ENCODE data around the gene TNFAIP6. TPM values are rescaled to one million over a fixed set of nuclear protein-coding genes. Genes with fewer than 3 reads are reported as not detected.
"Not testable (repeated sequence)": the region's sequence is repeated elsewhere in the genome, so short reads cannot be mapped to it uniquely, and the experiment has no call there.

TNFAIP6 gene
- total and polyA plus RNA-seq, 2 donors from 2014 or later, result 0.28 to 2.5 TPM

GRCh38 chr2:151417650-151418049 lies 60.3 kb downstream of the TNFAIP6 start:
- Histone ChIP-seq H3K4me3 (ENCODE audit: low read length in 3 of 3) (no peak overlapping the region), H3K27me3 (ENCODE audit: control insufficient read depth, insufficient read depth, low read length) (no peaks in the 10 kb centered on the region), H3K4me1 (ENCODE audit: control insufficient read depth in 2 of 3, insufficient read depth in 2 of 3, low read depth in 1 of 3, low read length in 3 of 3) (no peaks in the 10 kb centered on the region), H3K9me3 (ENCODE audit: control insufficient read depth in 2 of 3, insufficient read depth in 1 of 3, low read length in 3 of 3) (no peaks in the 10 kb centered on the region), H3K27ac (ENCODE audit: low read depth in 2 of 2, low read length in 2 of 2) (no peak overlapping the region), H3K9ac (ENCODE audit: low read length in 3 of 3) (no peak overlapping the region), H3K36me3 (ENCODE audit: control insufficient read depth in 2 of 3, insufficient read depth in 3 of 3, low read length in 3 of 3) (peaks cover 14 to 40% (median 18%) of the 10 kb centered on the region in 3 donors)
- DNase-seq (no peak), FAIRE-seq (no peak)
- intact Hi-C loops (cut with DNase I), result no loop called here
- TF ChIP-seq CTCF (IDR thresholded peaks at IDR 0.05; ENCODE audit: borderline replicate concordance, extremely low read depth, insufficient read depth), result no peak

GRCh38 chr2:151421681-151422080 lies 64.3 kb downstream of the TNFAIP6 start:
- DNase-seq; H3K9ac ChIP-seq (ENCODE audit: low read length in 3 of 3); FAIRE-seq; intact Hi-C loops (cut with DNase I); H3K4me3 ChIP-seq (ENCODE audit: low read length in 3 of 3); H3K9me3 ChIP-seq (ENCODE audit: control insufficient read depth in 2 of 3, insufficient read depth in 1 of 3, low read length in 3 of 3); H3K27ac ChIP-seq (ENCODE audit: low read depth in 2 of 2, low read length in 2 of 2); H3K27me3 ChIP-seq (ENCODE audit: control insufficient read depth, insufficient read depth, low read length); H3K4me1 ChIP-seq (ENCODE audit: control insufficient read depth in 2 of 3, insufficient read depth in 2 of 3, low read depth in 1 of 3, low read length in 3 of 3): not testable (repeated sequence)
- peaks cover 12 to 45% (median 18%) of the 10 kb centered on the region in 3 donors for H3K36me3 ChIP-seq (ENCODE audit: control insufficient read depth in 2 of 3, insufficient read depth in 3 of 3, low read length in 3 of 3)

GRCh38 chr2:151422917-151423439 lies 65.6 kb downstream of the TNFAIP6 start:
- Histone ChIP-seq H3K9ac (ENCODE audit: low read length in 3 of 3) (no peak overlapping the region), H3K9me3 (ENCODE audit: control insufficient read depth in 2 of 3, insufficient read depth in 1 of 3, low read length in 3 of 3) (no peaks in the 10 kb centered on the region), H3K27me3 (ENCODE audit: control insufficient read depth, insufficient read depth, low read length) (no peaks in the 10 kb centered on the region), H3K4me3 (ENCODE audit: low read length in 3 of 3) (no peak overlapping the region), H3K27ac (ENCODE audit: low read depth in 2 of 2, low read length in 2 of 2) (no peak overlapping the region), H3K36me3 (ENCODE audit: control insufficient read depth in 2 of 3, insufficient read depth in 3 of 3, low read length in 3 of 3) (peaks cover 12 to 34% (median 15%) of the 10 kb centered on the region in 3 donors), H3K4me1 (ENCODE audit: control insufficient read depth in 2 of 3, insufficient read depth in 2 of 3, low read depth in 1 of 3, low read length in 3 of 3) (no peaks in the 10 kb centered on the region)
- no peak for TF ChIP-seq CTCF (IDR thresholded peaks at IDR 0.05; ENCODE audit: borderline replicate concordance, extremely low read depth, insufficient read depth)
- DNase-seq, result no peak
- intact Hi-C loops (cut with DNase I), result no loop called here
- no peak for FAIRE-seq

GRCh38 chr2:151423760-151424159 lies 66.4 kb downstream of the TNFAIP6 start:
- intact Hi-C loops (cut with DNase I), result no loop called here
- no peak for FAIRE-seq
- no peak for DNase-seq
- Histone ChIP-seq H3K4me3 (ENCODE audit: low read length in 3 of 3) (no peak overlapping the region), H3K4me1 (ENCODE audit: control insufficient read depth in 2 of 3, insufficient read depth in 2 of 3, low read depth in 1 of 3, low read length in 3 of 3) (no peaks in the 10 kb centered on the region), H3K27me3 (ENCODE audit: control insufficient read depth, insufficient read depth, low read length) (no peaks in the 10 kb centered on the region), H3K27ac (ENCODE audit: low read depth in 2 of 2, low read length in 2 of 2) (no peak overlapping the region), H3K9ac (ENCODE audit: low read length in 3 of 3) (no peak overlapping the region), H3K9me3 (ENCODE audit: control insufficient read depth in 2 of 3, insufficient read depth in 1 of 3, low read length in 3 of 3) (no peaks in the 10 kb centered on the region), H3K36me3 (ENCODE audit: control insufficient read depth in 2 of 3, insufficient read depth in 3 of 3, low read length in 3 of 3) (peaks cover 12 to 34% (median 13%) of the 10 kb centered on the region in 3 donors)
- no peak for TF ChIP-seq CTCF (IDR thresholded peaks at IDR 0.05; ENCODE audit: borderline replicate concordance, extremely low read depth, insufficient read depth)

Small RNA genes within 50 kb of the gene (microRNA-seq; reads per million reads assigned to microRNA genes)
- not detected for gene MIR4773-1
- not detected for gene MIR4773-2

Other genes with a start within 250 kb of the TNFAIP6 start
- gene RBM43, start 95.7 kb upstream of the TNFAIP6 start, total RNA-seq, result 13.6 TPM
- 6.0 TPM for gene RBM43, start 95.7 kb upstream of the TNFAIP6 start, polyA plus RNA-seq (ENCODE audit: insufficient read depth, low read depth, low replicate concordance)
- 22.0 TPM for gene NMI, start 67.9 kb upstream of the TNFAIP6 start, total RNA-seq
- gene NMI, start 67.9 kb upstream of the TNFAIP6 start, polyA plus RNA-seq (ENCODE audit: insufficient read depth, low read depth, low replicate concordance), result 17.9 TPM
- 36.8 TPM for gene RIF1, start 52.3 kb downstream of the TNFAIP6 start, total RNA-seq
- 2.4 TPM for gene RIF1, start 52.3 kb downstream of the TNFAIP6 start, polyA plus RNA-seq (ENCODE audit: insufficient read depth, low read depth, low replicate concordance)

All from kidney (tissue), 14 donors.